Psoas muscle (tissue), 8 donors: ENCODE results near the gene MGAT5B. TPM values are rescaled to one million over a fixed set of nuclear protein-coding genes. Genes with fewer than 3 reads are reported as not detected.

Experiments used
- ATAC-seq, 4 donors: fragments of 200-7000 bp; cut with Tn5 transposase; one replicate each; pipeline ENCODE4 v1.9.1; 2020; ENCODE audit warnings: moderate library complexity in 3 of 4, mild to moderate bottlenecking in 2 of 4
- DNase-seq, 2 donors: peaks; one replicate each; pipeline ENCODE4 v3.0.0-alpha.2; 2020
- H3K27ac ChIP-seq: fragments of 200-600 bp; one replicate; pipeline ENCODE4 v1.8.0; 2022
- H3K27me3 ChIP-seq, 3 donors: fragments of 200-600 bp in 1 of 3; one replicate each; pipeline versions ENCODE4 v1.6.1 to v1.8.0; 2013 to 2022; ENCODE audit warnings: low read length in 2 of 3, mild to moderate bottlenecking in 2 of 3, moderate library complexity in 1 of 3; ENCODE audit not compliant: insufficient read depth in 3 of 3
- H3K36me3 ChIP-seq, 2 donors: fragments of 200-600 bp in 1 of 2; one replicate each; pipeline versions ENCODE4 v1.6.1 to v1.8.0; 2013 to 2022; ENCODE audit warnings: low read depth in 1 of 2, mild to moderate bottlenecking in 1 of 2, moderate library complexity in 1 of 2; ENCODE audit not compliant: insufficient read depth in 1 of 2
- H3K4me1 ChIP-seq: fragments of 200-600 bp; one replicate; pipeline ENCODE4 v1.8.0; 2022
- H3K4me3 ChIP-seq: fragments of 200-600 bp; one replicate; pipeline ENCODE4 v1.8.0; 2022; ENCODE audit warnings: mild to moderate bottlenecking
- H3K9me3 ChIP-seq: fragments of 200-600 bp; one replicate; pipeline ENCODE4 v1.8.0; 2022
- WGBS, 3 donors: extraction: QIAGEN DNeasy Blood & Tissue Kit; methylation state at CpG; one replicate each; pipeline versions ENCODE4 v1.1.6 to v1.1.7; 2013; 5-methylcytosine and 5-hydroxymethylcytosine counted together
- intact Hi-C, 2 donors: fragments of 100-400 bp; cut with DNase I; formaldehyde crosslinking; loops; one replicate each; pipeline versions ENCODE4 v1.11.0 to v1.14.2; 2022
- polyA plus RNA-seq, 3 donors: library from polyadenylated mRNA; stranded (reverse); fragments of 200-250 nt; gene quantifications; one replicate each; pipeline ENCODE4 v1.2.3, GENCODE V29; 2013
- total RNA-seq, 4 donors: library from RNA; stranded (reverse); fragmentation: NEBNext Ultra II Directional in 2 of 4; extraction: Animal tissue kit (Norgen Biotek cat#: 25700) in 2 of 4; gene quantifications; one replicate each; pipeline versions ENCODE4 v1.2.1 to v1.2.4, GENCODE V29; 2021 to 2023
- TF ChIP-seq, protein P1 (sequence below): fragments of 200-600 bp; IDR thresholded peaks from one replicate; pipeline ENCODE4 v1.8.0; 2022; ENCODE audit warnings: antibody characterized with exemption
- donor health status: healthy with polysubstance abuse.
- donor health status: DM: no; HTN: no; CAD: no; lungs with moderate emphysema.
- donor health status: Bipolar disorder and iron deficiency.
- donor health status: healthy.
- donor health status: DM: yes; HTN: yes; CAD: no.
- donor health status: DM: no; HTN: no; CAD: no.
- donor health status: DM: no; HTN: no; CAD: no.
- donor health status: DM: yes; HTN: yes; CAD: no.

MGAT5B gene
- total and polyA plus RNA-seq, 7 donors: 0.03 to 0.34 (median 0.05) TPM; not detected in 3

GRCh38 chr17:76893623-76894334, 25.6 kb downstream of the MGAT5B start:
- ATAC-seq: no peak
- Histone ChIP-seq H3K9me3 (no peaks in the 10 kb centered on the region), H3K4me1 (no peaks in the 10 kb centered on the region), H3K27me3 (peaks cover 0 to 2% (median 0%) of the 10 kb centered on the region in 3 donors), H3K4me3 (no peak overlapping the region), H3K36me3 (no peaks in the 10 kb centered on the region), H3K27ac (no peak overlapping the region)
- 34 to 41% (median 38%) methylated on average over 13 of the region's 13 CpGs for WGBS, 3 donors
- TF ChIP-seq, protein P1, sequence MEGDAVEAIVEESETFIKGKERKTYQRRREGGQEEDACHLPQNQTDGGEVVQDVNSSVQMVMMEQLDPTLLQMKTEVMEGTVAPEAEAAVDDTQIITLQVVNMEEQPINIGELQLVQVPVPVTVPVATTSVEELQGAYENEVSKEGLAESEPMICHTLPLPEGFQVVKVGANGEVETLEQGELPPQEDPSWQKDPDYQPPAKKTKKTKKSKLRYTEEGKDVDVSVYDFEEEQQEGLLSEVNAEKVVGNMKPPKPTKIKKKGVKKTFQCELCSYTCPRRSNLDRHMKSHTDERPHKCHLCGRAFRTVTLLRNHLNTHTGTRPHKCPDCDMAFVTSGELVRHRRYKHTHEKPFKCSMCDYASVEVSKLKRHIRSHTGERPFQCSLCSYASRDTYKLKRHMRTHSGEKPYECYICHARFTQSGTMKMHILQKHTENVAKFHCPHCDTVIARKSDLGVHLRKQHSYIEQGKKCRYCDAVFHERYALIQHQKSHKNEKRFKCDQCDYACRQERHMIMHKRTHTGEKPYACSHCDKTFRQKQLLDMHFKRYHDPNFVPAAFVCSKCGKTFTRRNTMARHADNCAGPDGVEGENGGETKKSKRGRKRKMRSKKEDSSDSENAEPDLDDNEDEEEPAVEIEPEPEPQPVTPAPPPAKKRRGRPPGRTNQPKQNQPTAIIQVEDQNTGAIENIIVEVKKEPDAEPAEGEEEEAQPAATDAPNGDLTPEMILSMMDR: no peak
- no peak for DNase-seq
- intact Hi-C loops: no loop called here

DNA sequence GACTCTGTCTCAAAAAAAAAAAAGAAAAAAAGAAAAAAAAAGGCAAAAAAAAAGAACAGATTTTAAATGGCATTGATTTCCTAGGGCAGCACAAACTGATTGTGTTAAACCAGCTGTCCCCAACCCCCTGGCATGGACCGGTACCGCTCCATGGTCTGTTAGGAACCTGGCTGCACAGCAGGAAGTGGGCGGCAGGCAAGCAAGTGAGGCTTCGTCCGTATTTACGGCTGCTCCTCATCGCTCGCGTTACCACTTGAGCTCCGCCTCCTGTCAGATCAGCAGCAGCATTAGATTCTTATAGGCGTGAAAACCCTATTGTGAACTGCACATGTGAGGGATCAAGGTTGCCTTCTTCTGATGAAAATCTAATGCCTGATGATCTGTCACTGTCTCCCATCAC, 26.6 kb downstream of the MGAT5B start:
- peaks cover 0 to 9% (median 0%) of the 10 kb centered on the region in 3 donors for H3K27me3 ChIP-seq
- WGBS, 3 donors: 86 to 93% (median 90%) methylated on average over 11 of the region's 11 CpGs
- H3K4me3 ChIP-seq: no peak overlapping the region
- DNase-seq (no peak), ATAC-seq (no peak)
- H3K9me3 ChIP-seq: no peaks in the 10 kb centered on the region
- intact Hi-C loops: no loop called here
- TF ChIP-seq, protein P1: no peak
- no peaks in the 10 kb centered on the region for H3K36me3 ChIP-seq
- H3K27ac ChIP-seq: no peak overlapping the region
- no peaks in the 10 kb centered on the region for H3K4me1 ChIP-seq

DNA sequence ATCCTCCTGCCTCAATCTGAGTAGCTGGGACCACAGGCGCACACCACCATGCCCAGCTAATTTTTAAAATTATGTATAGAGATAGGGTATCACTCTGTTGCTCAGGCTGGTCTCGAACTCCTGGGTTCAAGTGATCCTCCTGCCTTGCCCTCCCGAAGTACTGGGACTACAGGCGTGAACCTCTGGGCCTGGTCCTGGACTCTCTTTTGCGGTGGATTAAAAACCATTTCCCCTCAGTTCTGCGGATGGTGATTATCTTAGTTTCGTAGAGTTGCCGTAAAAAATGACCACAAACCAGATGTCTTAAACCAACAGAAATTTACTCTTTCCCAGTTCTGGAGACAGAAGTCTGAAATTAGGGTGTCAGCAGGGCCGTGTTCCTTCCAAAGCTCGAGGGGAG, 28.8 kb downstream of the MGAT5B start:
- TF ChIP-seq, protein P1: no peak
- Histone ChIP-seq H3K27ac (no peak overlapping the region), H3K36me3 (no peaks in the 10 kb centered on the region), H3K9me3 (no peaks in the 10 kb centered on the region), H3K4me1 (no peaks in the 10 kb centered on the region), H3K27me3 (peaks cover 0 to 15% (median 0%) of the 10 kb centered on the region in 3 donors), H3K4me3 (no peak overlapping the region)
- 78 to 83% (median 82%) methylated on average over 10 of the region's 10 CpGs for WGBS, 3 donors
- DNase-seq: no peak
- no peak for ATAC-seq
- intact Hi-C loops: no loop called here

GRCh38 chr17:76899414-76899813, 31.2 kb downstream of the MGAT5B start:
- intact Hi-C loops: no loop called here
- TF ChIP-seq, protein P1: no peak
- H3K27ac ChIP-seq: no peak overlapping the region
- no peaks in the 10 kb centered on the region for H3K4me1 ChIP-seq
- peaks cover 0 to 17% (median 0%) of the 10 kb centered on the region in 3 donors for H3K27me3 ChIP-seq
- H3K36me3 ChIP-seq: no peaks in the 10 kb centered on the region
- H3K9me3 ChIP-seq: no peaks in the 10 kb centered on the region
- ATAC-seq: no peak
- DNase-seq: no peak
- WGBS, 3 donors: 67 to 77% (median 69%) methylated on average over 7 of the region's 7 CpGs
- no peak overlapping the region for H3K4me3 ChIP-seq

- DNase-seq (no peak), ATAC-seq (no peak)
- WGBS, 3 donors: 88 to 94% (median 92%) methylated on average over 8 of the region's 8 CpGs
- TF ChIP-seq, protein P1: no peak
- no peaks in the 10 kb centered on the region for H3K4me1 ChIP-seq
- peaks cover 0 to 23% (median under 1%) of the 10 kb centered on the region in 3 donors for H3K27me3 ChIP-seq
- no peak overlapping the region for H3K4me3 ChIP-seq
- intact Hi-C loops: no loop called here
- no peaks in the 10 kb centered on the region for H3K9me3 ChIP-seq
- H3K36me3 ChIP-seq: no peaks in the 10 kb centered on the region
- no peak overlapping the region for H3K27ac ChIP-seq
These were observed 32.5 kb downstream of the MGAT5B start for GRCh38 chr17:76900723-76901122.
